ENCODE measurements around the gene S100A9.
"Not testable (repeated sequence)": the region's sequence is repeated elsewhere in the genome, so short reads cannot be mapped to it uniquely, and the experiment has no call there.

S100A9 gene

GRCh38 chr1:153345187-153346076 is 12.2 kb upstream of the S100A9 start:
- DNase-seq (ENCODE audit: low spot score), result no peak

GRCh38 chr1:153346077-153346723 is 11.5 kb upstream of the S100A9 start:
- DNase-seq (ENCODE audit: low spot score), result no peak

- not testable (repeated sequence) for DNase-seq (ENCODE audit: low spot score)
Measured at GRCh38 chr1:153347049-153347448, 10.6 kb upstream of the S100A9 start.

DNA sequence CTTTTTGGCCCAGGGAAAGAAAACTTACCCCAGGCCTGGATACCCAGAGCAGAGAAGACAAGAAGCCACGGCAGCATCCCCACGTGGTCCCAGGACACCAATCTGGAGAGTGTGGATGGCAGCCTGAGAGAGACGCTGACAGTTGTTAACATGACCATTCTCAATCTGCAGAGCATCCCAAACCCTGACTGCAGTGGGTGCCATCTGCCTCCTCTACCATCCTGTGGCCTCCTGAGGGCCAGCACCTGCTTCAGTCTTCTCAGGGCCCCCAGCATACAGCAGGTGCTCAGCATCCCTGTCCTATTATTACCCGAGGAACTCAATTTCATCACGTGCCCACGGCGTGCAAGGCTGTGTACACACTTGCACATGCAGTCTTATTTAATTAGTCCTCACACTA is 9.8 kb upstream of the S100A9 start:
- no peak for DNase-seq (ENCODE audit: low spot score)

- no peak for DNase-seq (ENCODE audit: low spot score)
Measured at GRCh38 chr1:153348511-153349362, 8.9 kb upstream of the S100A9 start, which contains the start of gene PGLYRP4. PGLYRP4 (minus strand) TSS chr1:153348841; CDS start chr1:153347932, 909 bp downstream.

- no peak for DNase-seq (ENCODE audit: low spot score)
Measured at GRCh38 chr1:153349363-153350320, 8.0 kb upstream of the S100A9 start.

DNA sequence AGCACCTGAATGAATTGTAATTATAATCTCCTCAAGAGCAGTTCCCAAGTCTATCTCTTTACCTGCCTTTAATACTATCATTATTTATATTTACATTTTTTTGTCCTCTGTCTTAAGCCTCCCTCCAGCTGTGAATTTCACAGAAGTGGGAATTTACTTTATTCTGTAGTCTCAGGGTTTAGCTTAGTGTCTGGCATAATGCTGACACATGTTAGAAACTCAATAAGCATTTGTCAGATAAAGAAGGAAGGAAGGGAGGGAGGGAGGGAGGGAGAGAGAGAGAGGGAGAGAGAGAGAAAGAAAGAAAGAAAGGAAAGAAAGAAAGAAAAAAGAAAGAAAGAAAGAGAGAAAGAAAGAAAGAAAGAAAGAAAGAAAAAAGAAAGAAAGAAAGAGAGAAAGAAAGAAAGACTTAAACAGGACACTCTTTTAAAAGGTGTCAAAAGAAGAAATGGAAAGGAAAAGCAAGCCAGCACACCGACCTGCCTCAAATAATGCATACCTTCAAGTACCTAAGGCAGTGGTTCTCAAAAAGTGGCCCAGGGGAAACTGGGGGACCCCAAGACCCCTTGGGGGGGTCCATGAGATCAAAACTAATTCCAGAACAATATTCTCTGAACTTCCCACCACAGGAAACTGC is 7.2 kb upstream of the S100A9 start:
- DNase-seq (ENCODE audit: low spot score), result no peak

DNA sequence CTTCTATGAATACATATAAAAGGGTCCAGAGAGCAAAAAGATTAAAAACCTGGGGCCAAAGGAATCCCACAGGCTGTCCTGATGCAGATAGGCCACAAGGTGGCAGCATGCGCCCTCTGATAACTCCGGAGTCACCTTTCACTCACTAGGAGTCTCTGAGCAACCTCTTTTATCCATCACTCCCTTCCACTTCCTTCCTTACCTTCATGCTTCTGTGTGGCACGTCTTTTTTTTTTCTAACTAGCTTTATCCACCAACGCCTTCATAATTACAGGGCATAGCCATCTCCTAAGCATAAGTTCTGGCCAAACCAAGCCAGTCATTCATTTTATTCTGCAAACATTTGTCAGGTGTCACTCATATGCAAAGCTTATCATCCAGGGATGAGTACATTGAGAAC is 5.1 kb upstream of the S100A9 start:
- peak; percentile 94 for DNase-seq (ENCODE audit: low spot score)

DNA sequence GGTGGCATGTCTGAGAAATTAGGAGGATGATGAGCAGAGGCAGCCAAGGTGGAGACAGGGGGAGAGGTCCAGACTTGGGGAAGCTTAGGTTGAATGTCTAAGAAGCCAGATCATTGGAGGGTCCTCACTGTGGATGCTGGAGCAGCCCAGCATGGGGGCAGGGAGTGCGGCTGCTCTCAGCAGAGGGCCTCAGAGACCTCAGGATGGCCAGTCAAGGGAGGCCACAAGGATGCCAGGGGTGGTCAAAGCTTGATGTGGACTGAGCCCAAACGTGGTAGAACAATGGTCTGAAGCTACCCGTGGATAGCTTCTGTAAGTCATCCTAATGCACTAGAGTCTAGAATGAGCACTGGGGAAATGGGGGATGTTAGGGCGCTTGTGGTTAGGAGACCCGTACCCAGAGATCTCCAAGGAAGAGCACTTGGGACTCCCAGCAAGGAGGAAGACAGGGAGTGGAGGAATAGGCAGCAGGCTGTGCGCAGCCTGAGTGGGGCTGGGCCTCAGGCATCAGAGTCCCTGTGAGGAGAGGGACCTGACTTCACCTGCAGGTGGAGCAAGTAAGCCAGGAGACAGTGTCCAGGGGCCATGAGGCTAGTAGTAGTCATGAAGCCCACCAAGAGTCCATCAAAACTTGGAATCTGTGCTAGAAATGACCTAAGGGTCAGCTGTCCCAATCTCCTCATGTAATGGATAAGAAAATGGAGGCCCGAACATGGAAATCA is 4.3 kb upstream of the S100A9 start:
- DNase-seq (ENCODE audit: low spot score), result peak; percentile 43

- DNase-seq (ENCODE audit: low spot score), result no peak
Measured at GRCh38 chr1:153354515-153355193, 3.0 kb upstream of the S100A9 start.

DNA sequence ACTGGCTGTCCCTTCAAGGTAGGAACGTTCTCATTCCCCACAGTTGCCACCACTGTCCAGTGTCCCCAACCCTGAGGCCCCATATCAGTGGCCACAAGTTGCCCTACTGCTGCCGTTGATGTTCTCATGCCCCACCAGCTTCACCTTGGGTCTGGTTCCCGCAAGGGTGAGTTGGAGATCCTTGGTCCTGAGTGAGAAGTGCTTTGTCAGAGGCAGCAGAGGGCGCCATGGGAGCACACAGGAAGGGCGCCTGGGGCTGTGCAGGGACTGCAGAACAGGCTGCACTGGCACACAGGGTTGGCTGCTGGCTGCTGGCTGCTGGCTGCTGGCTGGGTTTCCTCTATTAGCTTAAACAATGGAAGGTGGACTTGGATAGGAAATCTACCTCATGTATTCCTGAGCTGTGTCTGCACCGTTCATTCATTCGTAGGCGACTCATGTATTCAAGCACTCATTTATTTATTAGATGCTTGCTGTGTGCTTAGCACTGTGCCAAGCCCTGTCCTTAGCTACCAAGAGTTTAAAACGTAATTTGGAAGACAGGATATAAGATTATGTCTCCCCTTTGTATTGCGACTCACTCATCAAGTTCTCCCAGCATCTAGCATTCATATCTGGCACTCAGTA is 2.1 kb upstream of the S100A9 start:
- peak; percentile 65 for DNase-seq (ENCODE audit: low spot score)

DNA sequence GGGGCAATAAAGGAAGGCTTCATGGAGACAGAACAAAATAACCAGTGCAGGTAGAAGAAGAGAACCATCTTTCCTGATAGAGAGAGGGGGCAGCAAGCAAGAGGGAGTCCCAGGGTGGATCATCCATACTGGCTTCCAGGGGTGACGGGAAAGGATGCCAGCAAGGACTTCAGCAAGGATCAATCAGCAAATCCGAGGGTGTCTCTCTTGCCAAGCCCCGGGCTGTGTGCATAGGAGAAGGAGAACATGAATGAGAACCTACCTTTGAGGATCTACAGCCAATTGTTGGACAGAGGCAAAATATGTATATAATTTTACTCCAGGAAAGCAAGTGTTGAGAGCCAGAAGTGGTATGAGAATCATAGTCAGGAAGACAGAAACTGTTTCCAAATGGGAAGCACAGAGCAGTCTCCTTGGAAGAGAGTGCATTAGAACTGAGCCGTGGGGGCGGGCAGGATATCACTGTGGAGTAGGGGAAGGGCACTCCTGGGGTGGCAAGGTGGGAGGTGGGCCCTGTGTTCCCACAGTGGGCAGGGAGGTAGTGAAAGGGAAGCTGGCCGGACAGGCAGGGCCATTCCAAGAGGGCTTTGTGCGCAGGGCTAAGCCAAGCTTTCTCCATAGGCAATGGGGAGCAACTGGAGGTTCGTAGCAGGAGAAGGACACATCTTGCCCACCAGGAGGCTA is 1.1 kb upstream of the S100A9 start:
- DNase-seq (ENCODE audit: low spot score), result no peak

- no peak for DNase-seq (ENCODE audit: low spot score)
Measured at GRCh38 chr1:153357076-153357852, 390 bp upstream of the S100A9 start.

DNA sequence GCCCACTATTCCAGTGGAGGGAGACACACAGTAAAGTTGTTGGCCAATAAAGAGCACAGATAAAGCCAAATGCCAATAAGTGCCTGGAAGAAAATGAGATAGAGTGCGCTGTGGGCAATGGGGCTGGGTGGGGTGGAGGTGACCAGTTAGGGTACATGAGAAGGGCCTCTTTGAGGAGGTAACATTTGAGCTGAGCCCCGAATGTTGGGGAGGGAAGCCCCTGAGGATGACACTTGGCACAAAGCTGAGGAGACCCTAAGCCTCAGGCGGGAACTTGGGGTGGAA is 979 bp downstream of the S100A9 start:
- no peak for DNase-seq (ENCODE audit: low spot score)

GRCh38 chr1:153359241-153359640 is 1.6 kb downstream of the S100A9 start:
- DNase-seq (ENCODE audit: low spot score), result no peak

DNA sequence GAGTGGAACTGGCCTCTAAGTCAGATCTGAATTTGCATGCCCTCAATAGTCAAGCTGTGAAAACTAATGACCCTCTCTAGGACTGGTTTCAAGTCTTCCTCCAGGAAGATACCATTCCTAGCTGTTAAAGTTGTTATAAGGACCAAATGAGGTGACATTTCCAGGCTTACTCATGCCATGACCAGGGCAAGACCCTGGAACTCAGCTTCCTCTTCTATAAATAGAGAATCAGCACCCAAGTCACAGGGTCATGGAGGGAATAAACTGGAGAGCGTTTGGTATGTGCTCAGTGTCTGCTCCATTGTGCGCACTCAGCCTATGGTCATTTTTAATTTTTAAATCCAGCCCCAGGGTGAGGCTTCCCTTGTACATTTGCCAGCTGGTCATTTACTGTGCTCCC is 2.5 kb downstream of the S100A9 start:
- DNase-seq (ENCODE audit: low spot score), result no peak

DNA sequence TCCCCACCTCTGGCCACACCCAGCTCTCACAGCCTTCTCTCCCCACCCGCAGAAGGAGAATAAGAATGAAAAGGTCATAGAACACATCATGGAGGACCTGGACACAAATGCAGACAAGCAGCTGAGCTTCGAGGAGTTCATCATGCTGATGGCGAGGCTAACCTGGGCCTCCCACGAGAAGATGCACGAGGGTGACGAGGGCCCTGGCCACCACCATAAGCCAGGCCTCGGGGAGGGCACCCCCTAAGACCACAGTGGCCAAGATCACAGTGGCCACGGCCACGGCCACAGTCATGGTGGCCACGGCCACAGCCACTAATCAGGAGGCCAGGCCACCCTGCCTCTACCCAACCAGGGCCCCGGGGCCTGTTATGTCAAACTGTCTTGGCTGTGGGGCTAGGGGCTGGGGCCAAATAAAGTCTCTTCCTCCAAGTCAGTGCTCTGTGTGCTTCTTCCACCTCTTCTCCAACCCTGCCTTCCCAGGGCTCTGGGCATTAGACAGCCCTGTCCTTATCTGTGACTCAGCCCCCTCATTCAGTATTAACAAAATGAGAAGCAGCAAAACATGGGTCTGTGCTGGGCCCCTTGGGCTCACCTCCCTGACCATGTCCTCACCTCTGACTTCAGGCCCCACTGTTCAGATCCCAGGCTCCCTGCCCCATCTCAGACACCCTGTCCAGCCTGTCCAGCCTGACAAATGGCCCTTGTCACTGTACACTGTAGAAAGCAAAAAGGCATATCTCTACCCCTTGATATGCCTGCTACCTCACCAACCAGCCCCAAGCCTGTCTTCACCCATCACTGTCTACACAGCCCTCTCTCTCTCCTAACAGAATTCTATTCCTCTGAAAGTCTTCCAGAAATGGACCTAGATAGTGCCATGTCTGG is 3.2 kb downstream of the S100A9 start:
- DNase-seq (ENCODE audit: low spot score), result no peak

Data from COLO829 (cell line).